Loucy (cell line): ENCODE measurements around the gene ZNF644.

Experiments
- H2AFZ ChIP-seq: fragments of 200-600 bp; sonication (generic); 2 replicates; pipeline ENCODE4 v1.6.0; 2016; ENCODE audit warnings: antibody characterized with exemption, mild to moderate bottlenecking, low read length, moderate library complexity
- H3F3A ChIP-seq: fragments of 200-600 bp; 2 replicates; pipeline ENCODE4 v1.6.0; 2016; ENCODE audit warnings: antibody characterized with exemption, low read depth, mild to moderate bottlenecking
- H3K27me3 ChIP-seq: fragments of 200-600 bp; sonication (generic); 2 replicates; pipeline ENCODE4 v1.6.1; 2014; ENCODE audit warnings: low read length, mild to moderate bottlenecking; ENCODE audit not compliant: insufficient read depth, poor library complexity, severe bottlenecking
- H3K36me3 ChIP-seq: fragments of 200-600 bp; sonication (generic); 2 replicates; pipeline ENCODE4 v1.6.1; 2016; ENCODE audit warnings: low read length; ENCODE audit not compliant: insufficient read depth
- H3K4me1 ChIP-seq: fragments of 200-600 bp; sonication (generic); 2 replicates; pipeline ENCODE4 v1.5.1; 2014; ENCODE audit warnings: low read length, mild to moderate bottlenecking; ENCODE audit not compliant: insufficient read depth, poor library complexity, severe bottlenecking
- H3K4me2 ChIP-seq: fragments of 200-600 bp; sonication (generic); 2 replicates; pipeline ENCODE4 v1.6.0; 2014; ENCODE audit warnings: antibody characterized with exemption, low read length, low read depth, mild to moderate bottlenecking; ENCODE audit not compliant: poor library complexity, severe bottlenecking
- H3K4me3 ChIP-seq: fragments of 200-600 bp; sonication (generic); 2 replicates; pipeline ENCODE4 v1.5.1; 2014; ENCODE audit warnings: low read length, mild to moderate bottlenecking, mixed read lengths; ENCODE audit not compliant: poor library complexity, severe bottlenecking
- H3K79me2 ChIP-seq: fragments of 200-600 bp; sonication (generic); 2 replicates; pipeline ENCODE4 v1.6.1; 2014; ENCODE audit warnings: low read length; ENCODE audit not compliant: insufficient read depth
- H3K9ac ChIP-seq: fragments of 200-600 bp; sonication (generic); 2 replicates; pipeline ENCODE4 v1.6.0; 2014; ENCODE audit warnings: mild to moderate bottlenecking, low read depth, low read length, moderate library complexity; ENCODE audit not compliant: poor library complexity, severe bottlenecking
- H3K9me2 ChIP-seq: fragments of 200-600 bp; sonication (generic); replicated peaks from 2 replicates; pipeline ENCODE4 v1.6.1; 2016; ENCODE audit warnings: low read depth, low read length, mixed read lengths
- H3K9me3 ChIP-seq: fragments of 200-600 bp; sonication (generic); 2 replicates; pipeline ENCODE4 v1.6.1; 2014; ENCODE audit warnings: mild to moderate bottlenecking, antibody characterized with exemption, low read length, low read depth; ENCODE audit not compliant: insufficient read depth
- H4K20me1 ChIP-seq: fragments of 200-600 bp; sonication (generic); 2 replicates; pipeline ENCODE4 v1.6.0; 2014; ENCODE audit warnings: antibody characterized with exemption, low read length, mild to moderate bottlenecking; ENCODE audit not compliant: insufficient read depth, poor library complexity, severe bottlenecking
- CTCF ChIP-seq: fragments of 200-600 bp; sonication (generic); conservative IDR thresholded peaks from 2 replicates; pipeline ENCODE4 v1.5.1; 2014; ENCODE audit warnings: mild to moderate bottlenecking, antibody characterized with exemption, low read length
- EZH2phosphoT487 ChIP-seq: fragments of 200-600 bp; IDR thresholded peaks from 2 replicates; pipeline ENCODE4 v1.6.1; 2018; ENCODE audit warnings: antibody characterized with exemption, mild to moderate bottlenecking, moderate library complexity, borderline replicate concordance

Gene ZNF644

GRCh38 chr1:90922202-90922601 is 99.6 kb downstream of the ZNF644 start:
- no peaks in the 10 kb centered on the region for H3K9me3 ChIP-seq
- H3K9ac ChIP-seq: no peak overlapping the region
- peaks cover 4% of the 10 kb centered on the region; the same call in 1 of the 2 replicates for H3F3A ChIP-seq
- H2AFZ ChIP-seq: no peak overlapping the region
- H3K4me2 ChIP-seq: no peak overlapping the region
- H3K4me3 ChIP-seq: no peak overlapping the region
- peaks cover 94% of the 10 kb centered on the region for H4K20me1 ChIP-seq
- peaks cover 98% of the 10 kb centered on the region for H3K79me2 ChIP-seq
- H3K9me2 ChIP-seq: no peaks in the 10 kb centered on the region
- peaks cover 7% of the 10 kb centered on the region; the same call in 1 of the 2 replicates for H3K36me3 ChIP-seq
- TF ChIP-seq CTCF: no peak
- no peak for TF ChIP-seq EZH2phosphoT487
- H3K27me3 ChIP-seq: no peaks in the 10 kb centered on the region
- H3K4me1 ChIP-seq: peaks cover 28% of the 10 kb centered on the region

- Histone ChIP-seq H2AFZ (no peak overlapping the region), H3K36me3 (peaks cover 27% of the 10 kb centered on the region; the same call in 1 of the 2 replicates), H3K9me3 (no peaks in the 10 kb centered on the region), H3K4me3 (no peak overlapping the region), H3K4me1 (peaks cover 22% of the 10 kb centered on the region), H3K79me2 (peaks cover 88% of the 10 kb centered on the region), H4K20me1 (peaks cover 71% of the 10 kb centered on the region), H3K9ac (no peak overlapping the region), H3F3A (peaks cover 4% of the 10 kb centered on the region; the same call in 1 of the 2 replicates), H3K4me2 (no peak overlapping the region), H3K9me2 (no peaks in the 10 kb centered on the region), H3K27me3 (no peaks in the 10 kb centered on the region)
- no peak for TF ChIP-seq CTCF
- no peak for TF ChIP-seq EZH2phosphoT487
Observed at GRCh38 chr1:90919900-90920299, 101.9 kb downstream of the ZNF644 start.

- Histone ChIP-seq H3K4me3 (no peak overlapping the region), H3K4me2 (no peak overlapping the region), H3K9ac (no peak overlapping the region), H3K4me1 (peaks cover 22% of the 10 kb centered on the region), H2AFZ (no peak overlapping the region), H4K20me1 (peaks cover 65% of the 10 kb centered on the region), H3F3A (peaks cover 4% of the 10 kb centered on the region; the same call in 1 of the 2 replicates), H3K9me3 (no peaks in the 10 kb centered on the region), H3K79me2 (peaks cover 81% of the 10 kb centered on the region), H3K9me2 (no peaks in the 10 kb centered on the region), H3K27me3 (no peaks in the 10 kb centered on the region), H3K36me3 (peaks cover 34% of the 10 kb centered on the region; the same call in 1 of the 2 replicates)
- TF ChIP-seq CTCF (no peak), EZH2phosphoT487 (no peak)
Observed at GRCh38 chr1:90919190-90919719, 102.6 kb downstream of the ZNF644 start.
